GM23338 (cell line): Measurements from ENCODE around the gene CASTOR2. TPM values are rescaled to one million over a fixed set of nuclear protein-coding genes. Genes with fewer than 3 reads are reported as not detected.
"Not testable (repeated sequence)": the region's sequence is repeated elsewhere in the genome, so short reads cannot be mapped to it uniquely, and the experiment has no call there.

ENCODE experiments used
- ATAC-seq: fragments of 200-7000 bp; cut with Tn5 transposase; 3 replicates; pipeline ENCODE4 v1.9.1; 2020
- DNase-seq: peaks from one replicate; pipeline ENCODE4 v3.0.0-alpha.2; 2015; ENCODE audit warnings: low spot score
- H2AFZ ChIP-seq: fragments of 200-600 bp; sonication (generic); 2 replicates; pipeline ENCODE4 v1.8.0; 2016; ENCODE audit warnings: antibody characterized with exemption, mild to moderate bottlenecking, moderate library complexity
- H3F3A ChIP-seq: fragments of 200-600 bp; sonication (generic); replicated peaks from 2 replicates; pipeline ENCODE4 v1.8.0; 2017; ENCODE audit warnings: antibody characterized with exemption, mixed run types, low read depth
- H3K27ac ChIP-seq: fragments of 200-600 bp; sonication (generic); 2 replicates; pipeline ENCODE4 v1.6.1; 2016; ENCODE audit warnings: low read depth
- H3K27me3 ChIP-seq: fragments of 200-600 bp; sonication (generic); 2 replicates; pipeline ENCODE4 v1.8.0; 2016; ENCODE audit warnings: mild to moderate bottlenecking, mixed run types, moderate library complexity; ENCODE audit not compliant: insufficient read depth
- H3K36me3 ChIP-seq: fragments of 200-600 bp; sonication (generic); 2 replicates; pipeline ENCODE4 v1.8.0; 2016; ENCODE audit warnings: mild to moderate bottlenecking; ENCODE audit not compliant: insufficient read depth
- H3K4me1 ChIP-seq: fragments of 200-600 bp; sonication (generic); 2 replicates; pipeline ENCODE4 v1.8.0; 2016; ENCODE audit warnings: mild to moderate bottlenecking, moderate library complexity; ENCODE audit not compliant: insufficient read depth
- H3K4me2 ChIP-seq: fragments of 200-600 bp; sonication (generic); 2 replicates; pipeline ENCODE4 v1.7.1; 2017; ENCODE audit warnings: mixed run types
- H3K4me3 ChIP-seq: fragments of 200-600 bp; sonication (generic); 2 replicates; pipeline ENCODE4 v1.6.1; 2016; ENCODE audit warnings: mixed run types
- H3K79me2 ChIP-seq: fragments of 200-600 bp; sonication (generic); replicated peaks from 2 replicates; pipeline ENCODE4 v1.8.0; 2017; ENCODE audit warnings: mild to moderate bottlenecking; ENCODE audit not compliant: insufficient read depth
- H3K9me2 ChIP-seq: fragments of 200-600 bp; sonication (generic); 2 replicates; pipeline ENCODE4 v1.8.0; 2017; ENCODE audit not compliant: insufficient read depth
- H4K20me1 ChIP-seq: fragments of 200-600 bp; sonication (generic); replicated peaks from 2 replicates; pipeline ENCODE4 v1.8.0; 2017; ENCODE audit warnings: mild to moderate bottlenecking; ENCODE audit not compliant: insufficient read depth
- H3K27ac Mint-ChIP-seq: 2 replicates; pipeline ENCODE4 v1.8.0; 2020; ENCODE audit warnings: inconsistent platforms, mild to moderate bottlenecking, moderate library complexity, mixed read lengths
- H3K27me3 Mint-ChIP-seq: 3 replicates; pipeline ENCODE4 v1.8.0; 2022; ENCODE audit warnings: low read depth, mild to moderate bottlenecking, moderate library complexity, mixed read lengths, inconsistent platforms; ENCODE audit not compliant: insufficient read depth, poor library complexity
- H3K36me3 Mint-ChIP-seq: 3 replicates; pipeline ENCODE4 v1.8.0; 2021; ENCODE audit warnings: low read depth, mild to moderate bottlenecking, inconsistent platforms, moderate library complexity, mixed read lengths
- H3K4me1 Mint-ChIP-seq: 3 replicates; pipeline ENCODE4 v1.8.0; 2020; ENCODE audit warnings: mild to moderate bottlenecking, inconsistent platforms, mixed read lengths
- H3K4me3 Mint-ChIP-seq: 3 replicates; pipeline ENCODE4 v1.8.0; 2021; ENCODE audit warnings: moderate library complexity, mild to moderate bottlenecking, inconsistent platforms, mixed read lengths
- H3K9me3 Mint-ChIP-seq: 3 replicates; pipeline ENCODE4 v1.8.0; 2020; ENCODE audit warnings: moderate library complexity, mild to moderate bottlenecking, inconsistent platforms, mixed read lengths
- polyA plus RNA-seq: library from polyadenylated mRNA; unstranded; fragments of >200 nt; fragmentation: Nextera tagmentation; extraction: Ambion mirVana; gene quantifications from 2 replicates; pipeline ENCODE4 v1.2.1, GENCODE V29; 2016
- total RNA-seq: library from RNA; depleted of rRNA; stranded (reverse); fragments of >200 nt; shearing (Covaris generic); gene quantifications from 2 replicates; pipeline ENCODE4 v1.2.3, GENCODE V29; 2014

The CASTOR2 gene
- total and polyA plus RNA-seq, 2 experiments from 2014 or later: 3.2 to 35.7 TPM

GRCh38 chr7:74941302-74942069, 23.0 kb upstream of the CASTOR2 start:
- not testable (repeated sequence) for H3K4me1 Mint-ChIP-seq, H3K36me3 Mint-ChIP-seq

GRCh38 chr7:74943923-74944322, 20.6 kb upstream of the CASTOR2 start:
- not testable (repeated sequence) for H3K4me3 ChIP-seq, H2AFZ ChIP-seq, H3K79me2 ChIP-seq, H3K9me2 ChIP-seq, H3K4me3 Mint-ChIP-seq, H3K27me3 ChIP-seq, H3K36me3 Mint-ChIP-seq, H3K4me1 ChIP-seq, H3K27ac ChIP-seq, H3K27me3 Mint-ChIP-seq, H3K36me3 ChIP-seq, H3K4me1 Mint-ChIP-seq, DNase-seq, H3F3A ChIP-seq, H3K9me3 Mint-ChIP-seq, H3K4me2 ChIP-seq, H3K27ac Mint-ChIP-seq, ATAC-seq, H4K20me1 ChIP-seq

More at GRCh38 chr7:74941302-74942069, 23.0 kb upstream of the CASTOR2 start:
- H3K27ac ChIP-seq, DNase-seq, H3K4me2 ChIP-seq, ATAC-seq, H3K36me3 ChIP-seq, H3K79me2 ChIP-seq, H3K27ac Mint-ChIP-seq, H3F3A ChIP-seq, H2AFZ ChIP-seq, H3K9me2 ChIP-seq, H3K27me3 ChIP-seq, H3K9me3 Mint-ChIP-seq, H3K4me1 ChIP-seq, H4K20me1 ChIP-seq, H3K4me3 Mint-ChIP-seq, H3K4me3 ChIP-seq, H3K27me3 Mint-ChIP-seq: not testable (repeated sequence)

GRCh38 chr7:74947741-74948140, 16.8 kb upstream of the CASTOR2 start:
- H3K4me2 ChIP-seq, H3K4me3 ChIP-seq, H2AFZ ChIP-seq, H3K36me3 Mint-ChIP-seq, H3K27me3 ChIP-seq, H3K27me3 Mint-ChIP-seq, H3K27ac ChIP-seq, H3F3A ChIP-seq, H3K4me1 Mint-ChIP-seq, ATAC-seq, H3K9me3 Mint-ChIP-seq, H3K4me3 Mint-ChIP-seq, H3K4me1 ChIP-seq, H3K27ac Mint-ChIP-seq, H3K36me3 ChIP-seq, H4K20me1 ChIP-seq, H3K79me2 ChIP-seq, H3K9me2 ChIP-seq, DNase-seq: not testable (repeated sequence)

- H2AFZ ChIP-seq, H4K20me1 ChIP-seq, H3K4me3 Mint-ChIP-seq, H3K9me3 Mint-ChIP-seq, H3K4me2 ChIP-seq, H3K36me3 ChIP-seq, H3K4me1 Mint-ChIP-seq, H3F3A ChIP-seq, H3K36me3 Mint-ChIP-seq, H3K4me3 ChIP-seq, H3K27ac ChIP-seq, H3K27me3 Mint-ChIP-seq, H3K27ac Mint-ChIP-seq, H3K9me2 ChIP-seq, DNase-seq, H3K4me1 ChIP-seq, H3K27me3 ChIP-seq, ATAC-seq, H3K79me2 ChIP-seq: not testable (repeated sequence)
These were observed 10.7 kb upstream of the CASTOR2 start for GRCh38 chr7:74953774-74954173.

- H3K4me1 ChIP-seq, ATAC-seq, H3K4me3 ChIP-seq, DNase-seq, H3K4me2 ChIP-seq, H2AFZ ChIP-seq, H3K36me3 ChIP-seq, H3K9me3 Mint-ChIP-seq, H3K27me3 ChIP-seq, H3K9me2 ChIP-seq, H3K27ac Mint-ChIP-seq, H3K27me3 Mint-ChIP-seq, H3K79me2 ChIP-seq, H3K36me3 Mint-ChIP-seq, H3F3A ChIP-seq, H3K27ac ChIP-seq, H4K20me1 ChIP-seq, H3K4me3 Mint-ChIP-seq, H3K4me1 Mint-ChIP-seq: not testable (repeated sequence)
These were observed 6.2 kb upstream of the CASTOR2 start for GRCh38 chr7:74958328-74958727.

GRCh38 chr7:74963704-74964510, 598 bp upstream of the CASTOR2 start:
- not testable (repeated sequence) for H3K27ac Mint-ChIP-seq, H3K4me1 Mint-ChIP-seq, H3K27me3 ChIP-seq, DNase-seq, H3F3A ChIP-seq, H3K36me3 ChIP-seq, H3K36me3 Mint-ChIP-seq, H3K27me3 Mint-ChIP-seq, H3K4me1 ChIP-seq, H3K9me2 ChIP-seq, H3K9me3 Mint-ChIP-seq, H4K20me1 ChIP-seq, H3K79me2 ChIP-seq, H3K27ac ChIP-seq, H2AFZ ChIP-seq
- H3K4me3 Mint-ChIP-seq: peak overlapping the region; percentile 61
- Histone ChIP-seq H3K4me3 (peak overlapping the region; percentile 51), H3K4me2 (peak overlapping the region; percentile 55; the same call in 1 of the 2 replicates)
- peak; percentile 70 for ATAC-seq
